ENCODE measurements around the gene ZEB1. TPM values are rescaled to one million over a fixed set of nuclear protein-coding genes. Genes with fewer than 3 reads are reported as not detected.

Gene ZEB1
- total and polyA plus RNA-seq, 10 of the 15 experiments (the other 5 are each of a cell fraction or from before 2014, with no cell fraction given): 10.4 to 35.6 (median 24.5) TPM

DNA sequence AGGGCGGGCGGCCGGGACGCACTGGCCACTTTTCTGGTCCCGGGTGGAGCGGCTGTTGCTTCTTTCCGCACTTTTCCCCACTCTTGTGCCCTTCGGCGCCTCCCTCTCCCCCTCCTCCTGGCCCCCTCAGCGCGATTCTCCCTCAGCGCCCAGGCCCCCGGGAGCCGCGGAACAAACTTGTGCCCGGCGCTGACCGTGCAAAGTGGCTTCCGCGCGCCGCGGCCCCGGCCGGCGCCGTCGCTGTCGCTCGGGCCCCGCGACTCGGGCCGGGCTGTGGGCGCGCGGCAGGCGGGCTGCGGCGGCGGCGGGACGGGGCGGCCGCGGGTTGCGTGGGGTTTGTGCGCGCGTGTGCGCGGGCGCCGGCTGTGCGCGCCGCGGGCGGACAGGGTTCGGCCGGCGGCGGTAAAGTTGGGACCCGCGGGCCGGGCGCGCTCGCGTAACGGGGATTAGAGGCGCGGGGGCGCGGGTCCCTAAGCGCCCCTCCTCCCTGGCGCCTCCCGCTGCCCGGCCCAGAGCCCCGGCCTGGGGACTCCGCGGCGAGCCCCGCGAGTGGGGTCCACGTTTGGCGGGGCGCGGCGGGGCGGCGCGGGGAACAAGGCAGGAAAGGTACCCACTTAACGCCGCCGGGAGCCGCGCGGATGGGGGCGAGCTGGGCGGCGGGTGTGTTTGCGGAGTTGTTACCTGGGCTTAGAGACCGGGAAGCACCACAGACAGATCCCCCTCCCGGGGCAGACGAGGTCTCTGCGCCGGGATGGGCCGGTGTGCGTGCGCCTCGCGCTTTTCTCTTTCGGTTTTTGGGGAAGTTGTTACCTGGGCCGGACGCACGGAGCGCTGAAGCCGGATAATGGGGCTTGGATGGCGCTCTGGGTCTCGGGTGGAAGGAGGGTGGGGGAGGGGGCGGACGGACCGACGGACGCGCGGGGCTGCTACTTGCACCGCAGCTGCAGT lies 860 bp downstream of the ZEB1 start:
- peaks cover 80% of the 10 kb centered on the region for H3K79me2 ChIP-seq (ENCODE audit: control insufficient read depth, insufficient read depth, low read length)
- CTCF ChIA-PET: no interaction called here
- TF ChIP-seq KDM1A (IDR thresholded peaks at IDR 0.05; ENCODE audit: borderline replicate concordance): no peak
- TF ChIP-seq, protein P1, sequence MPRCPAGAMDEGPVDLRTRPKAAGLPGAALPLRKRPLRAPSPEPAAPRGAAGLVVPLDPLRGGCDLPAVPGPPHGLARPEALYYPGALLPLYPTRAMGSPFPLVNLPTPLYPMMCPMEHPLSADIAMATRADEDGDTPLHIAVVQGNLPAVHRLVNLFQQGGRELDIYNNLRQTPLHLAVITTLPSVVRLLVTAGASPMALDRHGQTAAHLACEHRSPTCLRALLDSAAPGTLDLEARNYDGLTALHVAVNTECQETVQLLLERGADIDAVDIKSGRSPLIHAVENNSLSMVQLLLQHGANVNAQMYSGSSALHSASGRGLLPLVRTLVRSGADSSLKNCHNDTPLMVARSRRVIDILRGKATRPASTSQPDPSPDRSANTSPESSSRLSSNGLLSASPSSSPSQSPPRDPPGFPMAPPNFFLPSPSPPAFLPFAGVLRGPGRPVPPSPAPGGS (IDR thresholded peaks at IDR 0.05; ENCODE audit: borderline replicate concordance, insufficient read depth, low read depth, low read length, poor library complexity, severe bottlenecking): no peak
- TF ChIP-seq GATAD2B (conservative IDR thresholded peaks at IDR 0.05; ENCODE audit: low read depth): peak; percentile 68
- TF ChIP-seq, protein P2, sequence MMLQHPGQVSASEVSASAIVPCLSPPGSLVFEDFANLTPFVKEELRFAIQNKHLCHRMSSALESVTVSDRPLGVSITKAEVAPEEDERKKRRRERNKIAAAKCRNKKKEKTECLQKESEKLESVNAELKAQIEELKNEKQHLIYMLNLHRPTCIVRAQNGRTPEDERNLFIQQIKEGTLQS (IDR thresholded peaks at IDR 0.05; ENCODE audit: borderline replicate concordance, extremely low read depth, low read depth, low read length): no peak
- no peak for TF ChIP-seq KAT2A (conservative IDR thresholded peaks at IDR 0.05; ENCODE audit: control insufficient read depth, low read depth, low read length)
- TF ChIP-seq, protein P3, sequence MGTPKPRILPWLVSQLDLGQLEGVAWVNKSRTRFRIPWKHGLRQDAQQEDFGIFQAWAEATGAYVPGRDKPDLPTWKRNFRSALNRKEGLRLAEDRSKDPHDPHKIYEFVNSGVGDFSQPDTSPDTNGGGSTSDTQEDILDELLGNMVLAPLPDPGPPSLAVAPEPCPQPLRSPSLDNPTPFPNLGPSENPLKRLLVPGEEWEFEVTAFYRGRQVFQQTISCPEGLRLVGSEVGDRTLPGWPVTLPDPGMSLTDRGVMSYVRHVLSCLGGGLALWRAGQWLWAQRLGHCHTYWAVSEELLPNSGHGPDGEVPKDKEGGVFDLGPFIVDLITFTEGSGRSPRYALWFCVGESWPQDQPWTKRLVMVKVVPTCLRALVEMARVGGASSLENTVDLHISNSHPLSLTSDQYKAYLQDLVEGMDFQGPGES (IDR thresholded peaks at IDR 0.05): no peak
- TF ChIP-seq SMARCA5 (IDR thresholded peaks at IDR 0.05): no peak; the same call in 1 of the 2 replicates
- no peak for TF ChIP-seq ZBED1 (IDR thresholded peaks at IDR 0.05; ENCODE audit: borderline replicate concordance)
- peak; percentile 61 for TF ChIP-seq HDAC6 (IDR thresholded peaks at IDR 0.05; ENCODE audit: unreplicated experiment)
- TF ChIP-seq, protein P4, sequence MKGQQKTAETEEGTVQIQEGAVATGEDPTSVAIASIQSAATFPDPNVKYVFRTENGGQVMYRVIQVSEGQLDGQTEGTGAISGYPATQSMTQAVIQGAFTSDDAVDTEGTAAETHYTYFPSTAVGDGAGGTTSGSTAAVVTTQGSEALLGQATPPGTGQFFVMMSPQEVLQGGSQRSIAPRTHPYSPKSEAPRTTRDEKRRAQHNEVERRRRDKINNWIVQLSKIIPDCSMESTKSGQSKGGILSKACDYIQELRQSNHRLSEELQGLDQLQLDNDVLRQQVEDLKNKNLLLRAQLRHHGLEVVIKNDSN (IDR thresholded peaks at IDR 0.05; ENCODE audit: borderline replicate concordance, extremely low read length, insufficient read depth, low read depth, low read length): no peak
- TF ChIP-seq RCOR1 (conservative IDR thresholded peaks at IDR 0.05; ENCODE audit: low read depth, low read length): no peak
- no peak for TF ChIP-seq CREM (IDR thresholded peaks at IDR 0.05; ENCODE audit: low read depth)
- TF ChIP-seq FOXM1 (IDR thresholded peaks at IDR 0.05; ENCODE audit: low read depth, low read length): no peak
- no peak for TF ChIP-seq KLF5 (IDR thresholded peaks at IDR 0.05; ENCODE audit: partially characterized antibody)
- TF ChIP-seq SMAD1 (IDR thresholded peaks at IDR 0.05; ENCODE audit: low read depth, partially characterized antibody): no peak
- no peak for TF ChIP-seq ASH2L (IDR thresholded peaks at IDR 0.05; ENCODE audit: borderline replicate concordance, low read depth)
- no peak for TF ChIP-seq TBL1XR1 (IDR thresholded peaks at IDR 0.05; ENCODE audit: low read depth, low read length)
- peak; percentile 36; the same call in 1 of the 2 replicates for TF ChIP-seq DPF2 (IDR thresholded peaks at IDR 0.05)
- peak; percentile 67; the same call in 1 of the 2 replicates for TF ChIP-seq BACH1 (IDR thresholded peaks at IDR 0.05; ENCODE audit: borderline replicate concordance)

More for the DNA sequence above, 860 bp downstream of the ZEB1 start:
- intact Hi-C loops (cut with micrococcal nuclease; ENCODE audit: unreplicated experiment): loop anchor here (1.0 to 10.0 kb wide), 11 partner anchors 33 to 593 kb away; no protein-coding TSS in a partner anchor
- in situ Hi-C loops (cut with MboI): loop anchor here (10.0 kb wide), 1 partner anchor 485 kb away; no protein-coding TSS in a partner anchor
- Histone ChIP-seq H3K36me3 (ENCODE audit: control insufficient read depth in 2 of 2, insufficient read depth in 2 of 2, low read length in 1 of 2) (no peaks in the 10 kb centered on the region), H3K9me3 (replicated peaks; ENCODE audit: control insufficient read depth, insufficient read depth, low read length) (no peaks in the 10 kb centered on the region), H3K27me3 (replicated peaks in 1 of 2; ENCODE audit: control insufficient read depth in 2 of 2, insufficient read depth in 2 of 2, low read length in 1 of 2) (no peaks in the 10 kb centered on the region), H3K27ac (ENCODE audit: control insufficient read depth, insufficient read depth) (peak overlapping the region; percentile 100), H3K4me1 (ENCODE audit: control insufficient read depth, insufficient read depth, low read length) (peaks cover 7% of the 10 kb centered on the region), H3K9ac (ENCODE audit: control insufficient read depth, insufficient read depth, low read length) (peak overlapping the region; percentile 100), H2AFZ (ENCODE audit: control insufficient read depth, low read depth, low read length) (peak overlapping the region; percentile 61), H3K4me2 (ENCODE audit: control insufficient read depth, insufficient read depth) (no peak overlapping the region), H3K4me3 (peak overlapping the region; percentile 84), H4K20me1 (ENCODE audit: control insufficient read depth, insufficient read depth) (no peaks in the 10 kb centered on the region)
- DNase-seq (ENCODE audit: low read depth, low spot score) (no peak), FAIRE-seq (no peak), ATAC-seq (peak; percentile 29)
- ChIA-PET SMC1A (ENCODE audit: uncharacterized antibody, unreplicated experiment) (interaction anchor here (0.7 kb wide), 1 partner anchor 52 kb away, joined by 3 read pairs; no protein-coding TSS in a partner anchor), RAD21 (ENCODE audit: unreplicated experiment) (interaction anchor here (1.5 kb wide), 1 partner anchor 288 kb away, joined by 4 read pairs; the partner anchor contains the start of gene ZNF438), POLR2A (interaction anchor here (0.6 kb wide), 1 partner anchor 64 kb away, joined by 7 read pairs; no protein-coding TSS in a partner anchor)
- no TSS peak for BruUV-seq (replicated peaks)
- under 1% methylated on average over 42 of the region's 129 CpGs for WGBS (ENCODE audit: insufficient coverage, insufficient replicate concordance, low lambda C conversion rate, missing lambda C conversion rate)
